ENCODE measurements around the gene LLPH.

The LLPH gene

GRCh38 chr12:66156654-66157053, 26.1 kb upstream of the LLPH start:
- DNase-seq (ENCODE audit: insufficient read length, low spot score) (no peak), FAIRE-seq (no peak)
- TF ChIP-seq POLR2A (IDR thresholded peaks at IDR 0.05; ENCODE audit: low read depth, low read length) = no peak

GRCh38 chr12:66154776-66155175, 24.2 kb upstream of the LLPH start:
- no peak for TF ChIP-seq POLR2A (IDR thresholded peaks at IDR 0.05; ENCODE audit: low read depth, low read length)
- DNase-seq (ENCODE audit: insufficient read length, low spot score) (no peak), FAIRE-seq (peak; percentile 67)

- no peak for TF ChIP-seq POLR2A (IDR thresholded peaks at IDR 0.05; ENCODE audit: low read depth, low read length)
- FAIRE-seq (no peak), DNase-seq (ENCODE audit: insufficient read length, low spot score) (no peak)
Measured at GRCh38 chr12:66152732-66153131, 22.2 kb upstream of the LLPH start.

GRCh38 chr12:66149702-66150398, 19.3 kb upstream of the LLPH start:
- FAIRE-seq (peak; percentile 36), DNase-seq (ENCODE audit: insufficient read length, low spot score) (no peak)
- TF ChIP-seq POLR2A (IDR thresholded peaks at IDR 0.05; ENCODE audit: low read depth, low read length) = no peak

GRCh38 chr12:66144791-66145754, 14.5 kb upstream of the LLPH start:
- TF ChIP-seq POLR2A (IDR thresholded peaks at IDR 0.05; ENCODE audit: low read depth, low read length) = no peak
- FAIRE-seq (peak; percentile 97), DNase-seq (ENCODE audit: insufficient read length, low spot score) (no peak)

- TF ChIP-seq POLR2A (IDR thresholded peaks at IDR 0.05; ENCODE audit: low read depth, low read length) = no peak
- DNase-seq (ENCODE audit: insufficient read length, low spot score) (no peak), FAIRE-seq (no peak)
Measured at GRCh38 chr12:66143868-66144267, 13.3 kb upstream of the LLPH start.

- no peak for DNase-seq (ENCODE audit: insufficient read length, low spot score)
- no peak for FAIRE-seq
- no peak for TF ChIP-seq POLR2A (IDR thresholded peaks at IDR 0.05; ENCODE audit: low read depth, low read length)
Measured at GRCh38 chr12:66142826-66143225, 12.3 kb upstream of the LLPH start.

GRCh38 chr12:66141299-66141698, 10.7 kb upstream of the LLPH start:
- no peak for FAIRE-seq
- no peak for TF ChIP-seq POLR2A (IDR thresholded peaks at IDR 0.05; ENCODE audit: low read depth, low read length)

GRCh38 chr12:66140731-66141130, 10.2 kb upstream of the LLPH start:
- DNase-seq (ENCODE audit: insufficient read length, low spot score) = no peak
- TF ChIP-seq POLR2A (IDR thresholded peaks at IDR 0.05; ENCODE audit: low read depth, low read length) = no peak
- FAIRE-seq = no peak

More at GRCh38 chr12:66141299-66141698, 10.7 kb upstream of the LLPH start:
- DNase-seq (ENCODE audit: insufficient read length, low spot score) = no peak

GRCh38 chr12:66139328-66139727, 8.8 kb upstream of the LLPH start:
- FAIRE-seq (no peak), DNase-seq (ENCODE audit: insufficient read length, low spot score) (no peak)
- no peak for TF ChIP-seq POLR2A (IDR thresholded peaks at IDR 0.05; ENCODE audit: low read depth, low read length)

GRCh38 chr12:66137937-66138336, 7.4 kb upstream of the LLPH start:
- FAIRE-seq (no peak), DNase-seq (ENCODE audit: insufficient read length, low spot score) (no peak)
- no peak for TF ChIP-seq POLR2A (IDR thresholded peaks at IDR 0.05; ENCODE audit: low read depth, low read length)

- no peak for TF ChIP-seq POLR2A (IDR thresholded peaks at IDR 0.05; ENCODE audit: low read depth, low read length)
- peak; percentile 32 for DNase-seq (ENCODE audit: insufficient read length, low spot score)
- FAIRE-seq = peak; percentile 92
Measured at GRCh38 chr12:66132408-66132807, 1.9 kb upstream of the LLPH start.

GRCh38 chr12:66131067-66131688, 628 bp upstream of the LLPH start:
- DNase-seq (ENCODE audit: insufficient read length, low spot score) (no peak), FAIRE-seq (no peak)
- no peak for TF ChIP-seq POLR2A (IDR thresholded peaks at IDR 0.05; ENCODE audit: low read depth, low read length)

- no peak for FAIRE-seq
- DNase-seq (ENCODE audit: insufficient read length, low spot score) = no peak
Measured at GRCh38 chr12:66129934-66130266, 650 bp downstream of the LLPH start.

More at GRCh38 chr12:66129934-66130266, 650 bp downstream of the LLPH start:
- TF ChIP-seq POLR2A (IDR thresholded peaks at IDR 0.05; ENCODE audit: low read depth, low read length) = no peak

Measured in H54 (cell line).